ENCODE measurements around the gene NPHP4. TPM values are rescaled to one million over a fixed set of nuclear protein-coding genes. Genes with fewer than 3 reads are reported as not detected.

The NPHP4 gene
- total RNA-seq, 1 donor from 2014 or later: 8.2 TPM

- Histone ChIP-seq H3K9me3 (no peaks in the 10 kb centered on the region), H3K36me3 (peaks cover 13 to 20% of the 10 kb centered on the region in 2 donors)
- DNase-seq (ENCODE audit: low spot score in 2 of 2): no peak
Observed at GRCh38 chr1:5905436-5905835, 86.8 kb downstream of the NPHP4 start.

GRCh38 chr1:5904551-5904950 is 87.7 kb downstream of the NPHP4 start:
- intact Hi-C loops (cut with DNase I): no loop called here
- Histone ChIP-seq H3K27me3 (no peaks in the 10 kb centered on the region), H3K4me1 (no peaks in the 10 kb centered on the region), H3K9me3 (no peaks in the 10 kb centered on the region), H3K27ac (no peak overlapping the region), H3K4me3 (no peak overlapping the region), H3K36me3 (peaks cover 13 to 24% of the 10 kb centered on the region in 2 donors)
- no peak for TF ChIP-seq CTCF (IDR thresholded peaks at IDR 0.05)
- DNase-seq (ENCODE audit: low spot score in 2 of 2): no peak

More at GRCh38 chr1:5905436-5905835, 86.8 kb downstream of the NPHP4 start:
- intact Hi-C loops (cut with DNase I): no loop called here
- no peak for TF ChIP-seq CTCF (IDR thresholded peaks at IDR 0.05)
- H3K4me3 ChIP-seq: no peak overlapping the region
- no peaks in the 10 kb centered on the region for H3K27me3 ChIP-seq
- no peak overlapping the region for H3K27ac ChIP-seq
- no peaks in the 10 kb centered on the region for H3K4me1 ChIP-seq

GRCh38 chr1:5903680-5904079 is 88.5 kb downstream of the NPHP4 start:
- Histone ChIP-seq H3K27ac (no peak overlapping the region), H3K4me3 (no peak overlapping the region), H3K27me3 (no peaks in the 10 kb centered on the region), H3K9me3 (no peaks in the 10 kb centered on the region), H3K4me1 (no peaks in the 10 kb centered on the region), H3K36me3 (peaks cover 13 to 23% of the 10 kb centered on the region in 2 donors)
- TF ChIP-seq CTCF (IDR thresholded peaks at IDR 0.05): no peak
- no peak for DNase-seq (ENCODE audit: low spot score in 2 of 2)
- intact Hi-C loops (cut with DNase I): no loop called here

- Histone ChIP-seq H3K4me1 (no peaks in the 10 kb centered on the region), H3K27me3 (no peaks in the 10 kb centered on the region), H3K27ac (no peak overlapping the region), H3K36me3 (peaks cover 13 to 20% of the 10 kb centered on the region in 2 donors), H3K4me3 (no peak overlapping the region), H3K9me3 (no peaks in the 10 kb centered on the region)
- no peak for TF ChIP-seq CTCF (IDR thresholded peaks at IDR 0.05)
- no peak for DNase-seq (ENCODE audit: low spot score in 2 of 2)
- intact Hi-C loops (cut with DNase I): no loop called here
Observed at GRCh38 chr1:5903031-5903430, 89.2 kb downstream of the NPHP4 start.

GRCh38 chr1:5901841-5902240 is 90.4 kb downstream of the NPHP4 start:
- DNase-seq (ENCODE audit: low spot score in 2 of 2): peak in 1 of 2 donors; percentile 38
- TF ChIP-seq CTCF (IDR thresholded peaks at IDR 0.05): no peak
- H3K4me3 ChIP-seq: no peak overlapping the region

GRCh38 chr1:5901150-5901549 is 91.1 kb downstream of the NPHP4 start:
- Histone ChIP-seq H3K4me3 (no peak overlapping the region), H3K9me3 (no peaks in the 10 kb centered on the region), H3K27me3 (no peaks in the 10 kb centered on the region), H3K27ac (no peak overlapping the region), H3K4me1 (no peaks in the 10 kb centered on the region), H3K36me3 (peaks cover 13 to 15% of the 10 kb centered on the region in 2 donors)
- intact Hi-C loops (cut with DNase I): no loop called here
- no peak for TF ChIP-seq CTCF (IDR thresholded peaks at IDR 0.05)
- DNase-seq (ENCODE audit: low spot score in 2 of 2): peak in 1 of 2 donors; percentile 53

More at GRCh38 chr1:5901841-5902240, 90.4 kb downstream of the NPHP4 start:
- Histone ChIP-seq H3K27me3 (no peaks in the 10 kb centered on the region), H3K27ac (no peak overlapping the region), H3K4me1 (no peaks in the 10 kb centered on the region), H3K9me3 (no peaks in the 10 kb centered on the region), H3K36me3 (peaks cover 13 to 17% of the 10 kb centered on the region in 2 donors)
- intact Hi-C loops (cut with DNase I): no loop called here
